SK-N-SH (cell line): Measurements from ENCODE around the gene RBM42.

Source experiments
- CTCF ChIP-seq: fragments of 200-600 bp; sonication (generic); IDR thresholded peaks from 2 replicates; pipeline ENCODE4 v1.6.1; 2017; ENCODE audit warnings: antibody characterized with exemption, mild to moderate bottlenecking, moderate library complexity
- EP300 ChIP-seq, 2 experiments: IDR thresholded peaks; 2 replicates each; pipeline versions ENCODE4 v1.4.0 to v1.6.1; 2012; ENCODE audit warnings: borderline replicate concordance in 1 of 2, low read depth in 1 of 2, low read length in 1 of 2
- FOXM1 ChIP-seq: IDR thresholded peaks from 2 replicates; pipeline ENCODE4 v1.4.0; 2012; ENCODE audit warnings: low read depth, mild to moderate bottlenecking
- MEF2A ChIP-seq: IDR thresholded peaks from 2 replicates; pipeline ENCODE4 v1.4.0; 2012; ENCODE audit warnings: low read depth, borderline replicate concordance
- SIN3A ChIP-seq: IDR thresholded peaks from 2 replicates; pipeline ENCODE4 v1.6.1; 2012; ENCODE audit warnings: low read depth, mild to moderate bottlenecking, low read length, moderate library complexity, borderline replicate concordance
- USF2 ChIP-seq: fragments of 150-350 bp; IDR thresholded peaks from 2 replicates; pipeline ENCODE4 v1.6.1; 2017; ENCODE audit warnings: antibody characterized with exemption, low read length, low read depth, borderline replicate concordance
- TF ChIP-seq, protein P1 (sequence below): IDR thresholded peaks from 2 replicates; pipeline ENCODE4; 2012
- TF ChIP-seq, protein P2 (sequence below): IDR thresholded peaks from 2 replicates; pipeline ENCODE4 v1.4.0; 2012; ENCODE audit warnings: low read depth, borderline replicate concordance

DNA sequence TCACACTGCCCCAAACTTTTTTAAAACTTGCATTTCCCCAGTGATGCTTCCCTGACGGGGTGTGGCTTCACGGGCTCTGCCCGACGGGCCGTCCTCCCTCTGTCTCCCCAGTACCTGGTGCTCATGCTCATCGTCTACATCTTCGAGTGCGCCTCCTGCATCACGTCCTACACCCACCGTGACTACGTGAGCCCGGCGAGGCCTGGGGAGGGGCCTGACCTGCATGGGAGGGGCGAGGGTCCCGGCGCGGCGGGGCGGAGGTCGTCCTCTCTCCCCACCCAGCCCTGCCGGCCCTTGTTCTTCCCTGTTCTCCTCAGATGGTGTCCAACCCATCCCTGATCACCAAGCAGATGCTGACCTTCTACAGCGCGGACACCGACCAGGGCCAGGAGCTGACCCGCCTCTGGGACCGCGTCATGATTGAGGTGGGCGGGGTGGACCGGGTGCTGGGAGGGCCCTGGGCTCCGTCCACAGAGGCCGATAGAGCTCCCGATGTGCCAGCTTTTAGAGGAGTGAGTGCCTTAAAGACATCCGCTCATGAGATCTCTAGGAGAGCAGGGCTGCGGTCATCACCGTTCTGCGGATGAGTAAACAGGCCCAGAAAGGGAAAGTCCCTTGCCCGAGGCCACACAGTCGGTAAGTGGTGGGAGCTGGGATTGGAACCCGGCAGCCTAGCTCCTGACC lies 44.4 kb downstream of the RBM42 start:
- no peak for TF ChIP-seq SIN3A
- no peak for TF ChIP-seq MEF2A
- TF ChIP-seq FOXM1: no peak
- no peak for TF ChIP-seq CTCF
- TF ChIP-seq, protein P1, sequence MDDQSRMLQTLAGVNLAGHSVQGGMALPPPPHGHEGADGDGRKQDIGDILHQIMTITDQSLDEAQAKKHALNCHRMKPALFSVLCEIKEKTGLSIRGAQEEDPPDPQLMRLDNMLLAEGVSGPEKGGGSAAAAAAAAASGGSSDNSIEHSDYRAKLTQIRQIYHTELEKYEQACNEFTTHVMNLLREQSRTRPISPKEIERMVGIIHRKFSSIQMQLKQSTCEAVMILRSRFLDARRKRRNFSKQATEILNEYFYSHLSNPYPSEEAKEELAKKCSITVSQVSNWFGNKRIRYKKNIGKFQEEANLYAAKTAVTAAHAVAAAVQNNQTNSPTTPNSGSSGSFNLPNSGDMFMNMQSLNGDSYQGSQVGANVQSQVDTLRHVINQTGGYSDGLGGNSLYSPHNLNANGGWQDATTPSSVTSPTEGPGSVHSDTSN: no peak
- TF ChIP-seq EP300 (IDR thresholded peaks at IDR 0.05; ENCODE audit: borderline replicate concordance in 1 of 2, low read depth in 1 of 2, low read length in 1 of 2): no peak
- no peak for TF ChIP-seq USF2
- TF ChIP-seq, protein P2, sequence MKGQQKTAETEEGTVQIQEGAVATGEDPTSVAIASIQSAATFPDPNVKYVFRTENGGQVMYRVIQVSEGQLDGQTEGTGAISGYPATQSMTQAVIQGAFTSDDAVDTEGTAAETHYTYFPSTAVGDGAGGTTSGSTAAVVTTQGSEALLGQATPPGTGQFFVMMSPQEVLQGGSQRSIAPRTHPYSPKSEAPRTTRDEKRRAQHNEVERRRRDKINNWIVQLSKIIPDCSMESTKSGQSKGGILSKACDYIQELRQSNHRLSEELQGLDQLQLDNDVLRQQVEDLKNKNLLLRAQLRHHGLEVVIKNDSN: no peak
